Right renal cortex interstitium (tissue), 3 donors: ENCODE measurements around the gene ADH1B. TPM values are rescaled to one million over a fixed set of nuclear protein-coding genes. Genes with fewer than 3 reads are reported as not detected.
A peak's percentile ranks its signal among the peaks of the same experiment; 100 is the strongest.
"Not testable (repeated sequence)": the region's sequence is repeated elsewhere in the genome, so short reads cannot be mapped to it uniquely, and the experiment has no call there.

Experiments
- DNase-seq, 3 donors: peaks; one replicate each; pipeline ENCODE4 v3.0.0-alpha.2; 2013; ENCODE audit warnings: low read depth in 3 of 3, low spot score in 2 of 3
- polyA plus RNA-seq, 3 donors: library from polyadenylated mRNA; unstranded; fragments of 120-200 nt; gene quantifications; one replicate each; pipeline ENCODE4 v1.2.1, GENCODE V29; 2013; ENCODE audit not compliant: insufficient read length in 3 of 3

The ADH1B gene
- polyA plus RNA-seq, 3 donors: 23.1 to 27.3 (median 27.2) TPM

- DNase-seq: no peak
These were observed 3.8 kb upstream of the ADH1B start for GRCh38 chr4:99324979-99325378.

DNA sequence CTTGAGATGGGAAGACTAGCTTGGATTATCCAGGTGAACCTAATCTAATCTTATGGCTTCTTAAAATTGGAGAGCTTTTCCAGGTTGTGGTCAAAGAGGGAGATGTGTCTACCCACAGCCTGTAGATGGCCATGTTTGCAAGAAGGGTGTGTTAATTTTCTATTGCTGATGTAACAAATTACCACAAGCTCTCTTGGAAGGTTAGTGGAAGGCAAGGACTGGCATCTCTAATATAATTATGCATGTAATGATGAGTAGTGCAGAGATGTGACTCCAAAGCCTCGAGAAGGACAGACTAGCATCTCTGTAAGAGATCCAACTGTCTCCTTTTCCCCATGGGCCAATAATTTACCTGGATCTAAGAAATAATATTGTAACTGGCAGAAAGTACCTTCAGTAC is 3.2 kb upstream of the ADH1B start:
- DNase-seq: no peak

- DNase-seq: no peak
These were observed 2.6 kb upstream of the ADH1B start for GRCh38 chr4:99323756-99324155.

DNA sequence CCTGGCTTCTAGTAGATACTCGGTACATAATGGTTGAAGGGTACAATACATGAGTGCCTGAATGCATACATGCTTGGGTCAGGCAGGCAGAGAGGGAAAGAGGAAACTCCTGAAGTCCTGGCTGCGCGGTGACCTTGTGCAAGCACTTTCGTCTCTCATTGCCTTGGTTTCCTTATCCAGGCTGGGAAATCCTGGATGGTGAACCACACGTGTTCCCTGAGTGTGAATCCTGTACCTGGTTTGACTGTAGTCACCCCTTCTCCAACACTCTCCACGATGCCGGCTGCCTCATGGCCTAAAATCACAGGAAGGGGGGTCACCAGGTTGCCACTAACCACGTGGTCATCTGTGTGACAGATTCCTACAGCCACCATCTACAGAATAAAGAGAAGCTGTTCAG is 3.4 kb downstream of the ADH1B start:
- not testable (repeated sequence) for DNase-seq

- DNase-seq: no peak
These were observed 3.8 kb downstream of the ADH1B start for GRCh38 chr4:99317354-99317753.

DNA sequence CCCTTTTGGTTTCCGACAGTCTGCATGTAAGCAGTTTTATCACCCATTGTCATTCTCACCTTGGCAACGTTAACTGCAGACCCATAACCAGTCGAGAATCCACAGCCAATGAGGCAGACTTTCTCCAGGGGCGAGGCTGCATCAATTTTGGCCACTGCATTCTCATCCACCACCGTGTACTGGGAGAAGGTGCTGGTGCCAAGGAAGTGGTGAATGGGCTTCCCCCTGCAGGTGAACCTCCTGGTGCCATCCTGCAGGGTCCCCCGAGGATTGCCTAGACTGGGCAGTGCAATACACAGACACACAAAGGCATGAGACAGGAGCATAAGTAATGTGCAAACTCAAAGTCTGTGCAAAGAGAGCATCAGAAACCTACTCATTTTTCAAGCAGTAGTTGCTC is 5.4 kb downstream of the ADH1B start:
- DNase-seq: no peak

DNA sequence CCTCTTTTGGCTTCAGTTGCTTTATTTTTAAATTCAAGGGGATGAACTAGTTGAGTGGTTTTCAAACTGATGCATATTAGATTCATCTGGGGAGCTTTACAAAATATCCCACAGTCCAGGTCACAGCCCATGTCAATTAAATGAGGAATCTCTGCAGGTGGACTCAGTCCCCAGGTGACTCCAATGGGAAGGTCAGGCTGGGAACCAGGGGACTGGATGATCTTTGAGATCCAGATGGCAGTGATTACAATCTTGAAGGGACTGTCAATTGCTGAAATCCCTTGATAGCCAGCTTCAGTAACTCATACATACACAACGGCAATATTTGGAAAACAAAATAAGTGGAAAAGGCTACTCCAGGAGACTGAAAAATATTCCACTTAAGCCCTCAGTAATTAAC is 7.0 kb downstream of the ADH1B start:
- DNase-seq: no peak

- no peak for DNase-seq
These were observed 10.8 kb downstream of the ADH1B start for GRCh38 chr4:99310389-99310788.

- no peak for DNase-seq
These were observed 15.4 kb downstream of the ADH1B start for GRCh38 chr4:99305638-99306400.

DNA sequence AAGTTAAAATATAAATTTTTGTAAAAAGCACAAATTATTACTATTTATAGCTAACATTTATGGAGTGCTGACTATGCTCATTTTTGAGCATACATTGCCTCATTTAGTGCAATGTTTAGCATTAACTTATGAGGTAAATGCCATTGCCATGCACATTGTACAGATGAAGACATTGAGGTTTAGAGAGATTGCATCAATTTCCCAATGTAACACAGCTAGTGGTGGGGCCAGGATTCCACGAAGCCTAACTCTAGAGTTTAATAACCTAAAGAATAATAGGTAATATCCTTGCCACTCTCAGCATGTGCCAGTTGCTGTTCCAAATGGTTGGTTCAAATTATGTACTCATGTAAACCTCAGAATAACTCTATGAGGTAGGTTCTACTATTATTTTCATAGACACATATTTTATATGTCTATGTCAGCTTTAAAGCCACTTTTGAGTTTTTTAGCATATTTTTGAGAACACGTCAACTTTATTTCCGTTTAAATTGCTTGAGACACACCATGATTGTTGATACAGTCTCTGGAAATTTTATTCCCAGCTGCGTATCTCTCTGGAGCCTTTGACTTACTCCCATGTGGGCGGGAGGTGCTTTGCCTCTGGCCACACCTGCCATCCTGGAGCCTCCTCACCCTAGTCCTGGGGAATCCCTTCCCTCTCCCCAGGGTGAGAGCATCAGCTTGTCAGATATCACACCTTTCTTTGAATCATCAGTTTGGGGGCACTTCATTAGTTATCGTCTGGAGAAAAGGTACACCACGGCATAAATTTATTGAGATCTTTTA is 19.6 kb downstream of the ADH1B start:
- DNase-seq: no peak

GRCh38 chr4:99300934-99301333 is 20.3 kb downstream of the ADH1B start:
- peak; percentile 74 to 82 (median 81) for DNase-seq

- no peak for DNase-seq
These were observed 27.8 kb downstream of the ADH1B start for GRCh38 chr4:99293357-99293756.

- no peak for DNase-seq
These were observed 30.1 kb downstream of the ADH1B start, which contains the start of gene ADH1A for GRCh38 chr4:99290848-99291786. Gene ADH1A (minus strand): TSS chr4:99290985. CDS start chr4:99290914, 71 bp downstream.

- no peak for DNase-seq
These were observed 35.8 kb downstream of the ADH1B start for GRCh38 chr4:99285387-99285786.

GRCh38 chr4:99282731-99283130 is 38.5 kb downstream of the ADH1B start:
- no peak for DNase-seq

DNA sequence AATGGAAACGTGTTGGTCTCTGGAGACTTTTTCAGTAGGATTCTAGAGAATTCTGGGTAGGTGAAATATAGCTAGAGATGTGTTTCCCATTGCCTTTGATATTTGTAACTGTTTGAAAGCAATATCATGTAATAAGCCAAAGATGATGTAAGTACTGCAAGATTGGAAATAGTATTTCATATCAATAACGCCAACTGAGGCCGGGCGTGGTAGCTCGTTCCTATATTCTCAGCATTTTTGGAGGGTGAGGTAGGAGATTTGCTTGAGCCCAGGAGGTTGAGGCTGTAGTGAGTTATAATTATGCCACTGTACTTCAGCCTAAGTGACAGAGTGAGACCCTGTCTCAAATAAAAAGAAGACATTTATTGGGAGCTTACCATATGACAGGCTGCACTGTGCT is 39.9 kb downstream of the ADH1B start:
- no peak for DNase-seq

DNA sequence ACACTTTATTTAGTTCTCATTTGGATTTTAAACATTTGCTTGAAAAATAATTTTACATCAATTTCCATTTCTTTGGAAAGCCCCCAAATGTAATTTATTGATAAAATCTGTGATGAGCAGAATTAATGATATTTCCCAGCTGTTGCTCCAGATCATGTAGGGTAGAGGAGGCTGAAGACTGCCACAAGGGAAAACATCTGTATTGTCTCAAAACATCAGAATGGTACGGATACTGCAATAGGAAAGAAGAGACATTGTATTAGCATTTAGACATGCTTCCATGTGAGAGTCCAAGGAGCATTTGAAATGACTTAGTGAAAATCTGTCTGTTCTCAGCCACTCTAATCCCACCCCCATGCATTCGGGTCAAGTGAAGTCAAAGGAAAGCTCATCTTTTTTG is 44.8 kb downstream of the ADH1B start:
- no peak for DNase-seq

DNA sequence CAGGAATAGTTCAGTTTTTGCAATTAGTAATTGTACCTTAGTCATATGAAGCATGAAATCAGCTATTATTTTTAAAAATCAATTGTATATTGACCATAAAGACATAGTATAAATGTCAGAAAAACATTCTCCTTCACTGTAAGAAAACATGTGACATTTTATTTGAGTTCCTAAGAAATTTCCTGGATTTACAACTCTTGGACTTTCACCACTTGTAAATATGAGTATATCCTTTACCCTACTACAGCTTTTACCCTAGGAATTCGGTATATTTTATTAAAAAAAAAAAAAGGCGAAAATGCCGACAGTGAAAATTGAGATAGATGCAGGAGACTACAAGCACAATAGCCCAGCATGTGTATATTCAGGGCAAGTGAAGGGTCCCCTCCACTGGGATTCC is 45.3 kb downstream of the ADH1B start:
- no peak for DNase-seq

DNA sequence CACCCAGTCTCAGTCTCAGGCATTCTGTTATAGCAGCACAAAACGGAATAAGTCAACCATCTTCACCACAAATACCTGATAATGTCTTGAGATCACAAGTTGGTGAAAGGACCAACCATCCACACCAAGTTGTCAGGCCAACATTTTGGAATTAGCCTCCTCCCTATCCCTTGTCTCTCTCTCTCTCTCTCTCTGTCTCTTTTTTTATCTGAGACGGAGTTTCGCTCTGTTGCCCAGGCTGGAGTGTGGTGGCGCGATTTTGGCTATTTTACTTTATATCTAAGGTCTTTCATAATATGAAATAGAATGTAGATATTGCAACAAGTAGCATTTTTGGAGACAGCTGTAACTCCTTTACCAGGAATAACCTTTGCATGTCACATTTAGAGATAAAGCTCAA is 46.2 kb downstream of the ADH1B start:
- no peak for DNase-seq

DNA sequence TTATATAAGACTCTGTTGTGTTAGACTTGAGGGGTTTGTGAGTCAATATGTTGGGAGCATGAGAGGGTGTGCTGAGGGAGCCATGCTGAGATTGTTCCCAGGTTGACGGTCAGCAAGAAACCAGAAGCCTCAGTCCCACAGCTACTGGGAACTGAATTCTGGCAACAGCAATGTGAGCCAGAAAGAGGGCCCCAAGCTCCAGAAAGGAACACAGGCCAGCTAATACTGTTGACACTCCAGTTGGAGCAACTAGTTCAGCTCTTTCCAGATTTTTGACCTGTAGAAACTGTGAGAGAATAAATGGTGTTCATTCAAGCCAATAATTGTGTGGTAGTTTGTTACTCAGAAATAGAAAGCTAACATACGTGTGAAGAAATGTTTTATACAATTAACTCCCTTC is 47.5 kb downstream of the ADH1B start:
- no peak for DNase-seq

GRCh38 chr4:99264927-99265326 is 56.3 kb downstream of the ADH1B start:
- DNase-seq: no peak
